ENCODE measurements around the gene TTLL10. TPM values are rescaled to one million over a fixed set of nuclear protein-coding genes. Genes with fewer than 3 reads are reported as not detected.

TTLL10 gene
- total RNA-seq, 1 donor from 2014 or later = not detected

- Mint-ChIP-seq H3K36me3 (ENCODE audit: low read depth, unreplicated experiment) (no peaks in the 10 kb centered on the region), H3K4me3 (ENCODE audit: unreplicated experiment) (no peak overlapping the region), H3K9me3 (ENCODE audit: unreplicated experiment) (no peaks in the 10 kb centered on the region), H3K27me3 (ENCODE audit: low read depth, unreplicated experiment) (peaks cover 25% of the 10 kb centered on the region), H3K4me1 (ENCODE audit: low read depth, unreplicated experiment) (no peaks in the 10 kb centered on the region), H3K27ac (ENCODE audit: unreplicated experiment) (no peak overlapping the region)
- Histone ChIP-seq H2AFZ (ENCODE audit: low read depth, low read length) (no peak overlapping the region), H3K4me1 (ENCODE audit: insufficient read depth, low read length) (no peaks in the 10 kb centered on the region), H3K27ac (ENCODE audit: low read depth, low read length) (no peak overlapping the region), H4K20me1 (ENCODE audit: insufficient read depth, low read length) (no peaks in the 10 kb centered on the region), H3K9ac (ENCODE audit: low read length) (no peak overlapping the region), H3K36me3 (ENCODE audit: insufficient read depth, low read length) (no peaks in the 10 kb centered on the region), H3K79me2 (ENCODE audit: insufficient read depth, low read length) (no peaks in the 10 kb centered on the region), H3K4me3 (ENCODE audit: insufficient read depth, low read depth, low read length) (no peak overlapping the region), H3K9me3 (ENCODE audit: insufficient read depth, low read depth, low read length) (no peaks in the 10 kb centered on the region), H3K27me3 (ENCODE audit: insufficient read depth, low read length) (peaks cover 8% of the 10 kb centered on the region), H3K4me2 (ENCODE audit: low read length) (no peak overlapping the region)
- TF ChIP-seq CTCF (IDR thresholded peaks at IDR 0.05; ENCODE audit: insufficient read depth, low read depth, low read length) (no peak), EZH2 (IDR thresholded peaks at IDR 0.05; ENCODE audit: insufficient read depth, low read length) (no peak)
- DNase-seq (ENCODE audit: low read depth) = no peak
- FAIRE-seq = no peak
These were observed 38.1 kb upstream of the TTLL10 start for GRCh38 chr1:1135339-1136136.

- Histone ChIP-seq H3K79me2 (ENCODE audit: insufficient read depth, low read length) (no peaks in the 10 kb centered on the region), H3K4me3 (ENCODE audit: insufficient read depth, low read depth, low read length) (no peak overlapping the region), H3K27me3 (ENCODE audit: insufficient read depth, low read length) (peaks cover 8% of the 10 kb centered on the region), H3K27ac (ENCODE audit: low read depth, low read length) (no peak overlapping the region), H4K20me1 (ENCODE audit: insufficient read depth, low read length) (no peaks in the 10 kb centered on the region), H3K9me3 (ENCODE audit: insufficient read depth, low read depth, low read length) (no peaks in the 10 kb centered on the region), H3K9ac (ENCODE audit: low read length) (no peak overlapping the region), H3K4me2 (ENCODE audit: low read length) (no peak overlapping the region), H3K4me1 (ENCODE audit: insufficient read depth, low read length) (no peaks in the 10 kb centered on the region), H3K36me3 (ENCODE audit: insufficient read depth, low read length) (no peaks in the 10 kb centered on the region), H2AFZ (ENCODE audit: low read depth, low read length) (no peak overlapping the region)
- Mint-ChIP-seq H3K27ac (ENCODE audit: unreplicated experiment) (no peak overlapping the region), H3K4me1 (ENCODE audit: low read depth, unreplicated experiment) (no peaks in the 10 kb centered on the region), H3K27me3 (ENCODE audit: low read depth, unreplicated experiment) (peaks cover 20% of the 10 kb centered on the region), H3K36me3 (ENCODE audit: low read depth, unreplicated experiment) (no peaks in the 10 kb centered on the region), H3K4me3 (ENCODE audit: unreplicated experiment) (no peak overlapping the region), H3K9me3 (ENCODE audit: unreplicated experiment) (no peaks in the 10 kb centered on the region)
- TF ChIP-seq EZH2 (IDR thresholded peaks at IDR 0.05; ENCODE audit: insufficient read depth, low read length) (no peak), CTCF (IDR thresholded peaks at IDR 0.05; ENCODE audit: insufficient read depth, low read depth, low read length) (no peak)
- DNase-seq (ENCODE audit: low read depth) (no peak), FAIRE-seq (no peak)
These were observed 37.0 kb upstream of the TTLL10 start for GRCh38 chr1:1136547-1137230.

Measured in astrocyte (in vitro differentiated cells and primary cell).